Activated T-cell treated with anti-CD3 and anti-CD28 coated beads for 1 hour (primary cell): ENCODE data around the gene CUL9.

Experiments
- DNase-seq: peaks from one replicate; pipeline ENCODE4 v3.0.0-alpha.2; 2020; ENCODE audit warnings: low read depth

CUL9 gene

GRCh38 chr6:43200541-43200940, 18.5 kb downstream of the CUL9 start:
- no peak for DNase-seq

- DNase-seq: no peak
Observed at GRCh38 chr6:43202451-43202850, 20.5 kb downstream of the CUL9 start.

- no peak for DNase-seq
Observed at GRCh38 chr6:43203029-43203717, 21.2 kb downstream of the CUL9 start.

- no peak for DNase-seq
Observed at GRCh38 chr6:43203718-43204095, 21.7 kb downstream of the CUL9 start.

GRCh38 chr6:43204271-43205105, 22.5 kb downstream of the CUL9 start:
- DNase-seq: no peak

GRCh38 chr6:43205849-43206248, 23.9 kb downstream of the CUL9 start:
- DNase-seq: no peak

- no peak for DNase-seq
Observed at GRCh38 chr6:43207286-43207685, 25.3 kb downstream of the CUL9 start.

GRCh38 chr6:43211955-43212354, 30.0 kb downstream of the CUL9 start:
- DNase-seq: no peak

- DNase-seq: no peak
Observed at GRCh38 chr6:43213431-43213830, 31.4 kb downstream of the CUL9 start.

- DNase-seq: no peak
Observed at GRCh38 chr6:43215066-43215465, 33.1 kb downstream of the CUL9 start.

GRCh38 chr6:43216200-43216599, 34.2 kb downstream of the CUL9 start:
- no peak for DNase-seq

GRCh38 chr6:43217351-43217750, 35.4 kb downstream of the CUL9 start:
- DNase-seq: no peak

GRCh38 chr6:43219119-43219518, 37.1 kb downstream of the CUL9 start:
- no peak for DNase-seq

GRCh38 chr6:43219814-43220213, 37.8 kb downstream of the CUL9 start:
- DNase-seq: no peak

- DNase-seq: no peak
Observed at GRCh38 chr6:43220439-43220951, 38.5 kb downstream of the CUL9 start.

- DNase-seq: no peak
Observed at GRCh38 chr6:43221046-43221972, 39.3 kb downstream of the CUL9 start.

GRCh38 chr6:43222418-43223059, 40.5 kb downstream of the CUL9 start:
- DNase-seq: no peak

- DNase-seq: no peak
Observed at GRCh38 chr6:43223175-43223574, 41.2 kb downstream of the CUL9 start.

GRCh38 chr6:43226192-43226851, 44.3 kb downstream of the CUL9 start:
- DNase-seq: no peak

- DNase-seq: peak; percentile 72
Observed at GRCh38 chr6:43228951-43229802, 47.2 kb downstream of the CUL9 start, which contains the start of gene DNPH1. Gene DNPH1, minus strand, starts transcription at chr6:43229481. Its CDS starts 25 bp downstream, at chr6:43229456.
